NCI-H774 (cell line): Measurements from ENCODE around the gene ABO.
"Not testable (repeated sequence)": the region's sequence is repeated elsewhere in the genome, so short reads cannot be mapped to it uniquely, and the experiment has no call there.

Experiments
- DNase-seq: peaks from one replicate; lab custom pipeline; 2025; lab: John Stamatoyannopoulos, UW

Gene ABO

DNA sequence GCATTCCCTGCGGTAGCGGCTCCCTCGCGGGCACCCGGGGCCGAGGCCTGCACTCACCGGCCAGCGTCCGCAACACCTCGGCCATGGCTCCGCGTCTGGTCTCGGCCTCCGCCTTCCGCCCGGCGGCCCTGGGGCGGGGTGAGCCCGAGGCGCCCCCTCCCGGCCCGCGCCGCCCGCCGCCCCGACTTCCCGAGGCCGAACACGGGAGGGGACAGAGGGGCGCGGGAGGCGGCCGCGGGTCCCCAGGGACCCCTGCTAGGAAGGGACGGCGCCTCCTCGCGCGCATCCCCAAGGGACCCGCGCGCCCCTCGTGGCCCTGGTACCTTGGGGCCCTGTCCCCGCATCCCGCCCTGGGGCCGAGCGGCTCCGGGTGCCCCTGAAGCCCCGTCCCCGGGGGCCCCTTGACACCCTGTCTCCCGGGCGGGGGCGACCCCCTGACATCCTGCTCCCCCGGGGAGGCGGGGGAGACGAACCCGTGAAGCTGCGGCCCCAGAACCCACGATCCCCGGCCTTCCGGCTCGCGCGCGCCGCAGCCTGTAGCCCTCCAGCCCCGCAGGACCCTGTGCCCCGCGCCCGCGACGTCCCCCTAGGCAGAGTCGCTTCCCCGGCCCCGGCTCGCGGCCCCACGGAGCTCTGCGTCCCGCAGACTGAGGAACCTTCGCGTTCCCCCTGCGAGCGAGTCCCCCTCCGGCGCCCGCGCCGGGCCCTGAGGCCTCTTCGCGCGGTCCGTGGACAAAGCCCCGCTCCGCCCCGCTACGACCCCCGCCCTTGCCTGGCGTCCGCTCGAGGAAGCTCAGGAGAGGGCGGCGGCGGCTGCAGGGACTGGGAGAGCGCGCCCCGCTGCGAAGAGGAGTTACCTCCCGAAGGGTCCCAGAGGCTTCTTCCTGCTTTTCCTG lies at the start of gene ABO:
Gene ABO, minus strand, starts transcription at position 97 of the 896 bp plus-strand sequence.
- no peak for DNase-seq

DNA sequence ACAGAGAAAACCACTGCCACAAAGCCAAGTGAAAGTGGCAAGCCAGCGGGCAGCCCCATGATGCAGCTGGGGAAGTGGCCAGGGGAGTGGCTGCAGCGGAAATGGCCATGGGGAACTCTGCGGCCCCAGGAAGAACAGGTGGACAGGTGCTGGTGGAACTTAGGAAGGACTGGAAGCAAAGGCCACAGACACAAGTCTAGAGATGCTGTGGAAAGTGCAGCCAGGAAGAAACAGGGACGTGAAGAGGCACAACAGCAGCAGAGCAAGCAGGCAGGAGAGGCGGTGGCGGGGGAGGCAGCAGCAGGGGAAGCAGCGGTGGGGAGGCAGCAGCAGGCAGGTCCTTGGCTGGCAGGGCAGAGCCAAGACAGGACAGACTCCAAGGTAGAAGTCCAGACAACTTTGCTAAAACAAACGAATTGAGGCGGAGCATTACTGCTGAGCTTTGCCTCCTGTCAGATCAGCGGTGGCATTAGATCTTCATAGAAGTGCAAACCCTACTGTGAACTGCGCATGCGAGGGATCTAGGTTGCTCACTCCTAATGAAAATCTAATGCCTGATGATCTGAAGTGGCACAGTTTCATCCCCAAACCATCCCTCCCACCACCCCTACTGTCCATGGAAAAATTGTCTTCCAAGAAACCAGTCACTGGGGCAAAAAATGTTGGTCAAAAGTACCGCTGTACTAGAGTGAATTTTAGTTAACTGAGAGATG lies 49.1 kb upstream of the ABO start:
- DNase-seq: no peak

DNA sequence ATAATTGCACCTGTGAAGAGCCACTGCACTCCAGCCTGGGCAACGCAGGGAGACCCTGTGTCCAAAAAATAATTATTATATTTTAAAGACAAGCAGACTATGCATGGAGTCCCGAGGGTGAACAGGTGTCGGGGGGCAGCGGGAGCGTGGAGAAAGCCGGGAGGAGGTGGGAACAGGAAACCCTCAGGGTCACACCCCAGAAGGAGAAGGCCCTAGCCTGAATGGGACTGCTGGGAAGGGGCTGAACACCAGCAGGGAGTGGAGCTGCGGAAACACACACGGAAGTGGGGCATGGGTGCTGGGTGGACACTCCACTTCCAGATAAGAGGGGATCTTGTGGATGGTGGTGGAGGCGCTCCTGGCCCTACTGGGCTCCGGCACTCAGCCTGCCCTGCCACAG lies 48.2 kb upstream of the ABO start:
- no peak for DNase-seq

DNA sequence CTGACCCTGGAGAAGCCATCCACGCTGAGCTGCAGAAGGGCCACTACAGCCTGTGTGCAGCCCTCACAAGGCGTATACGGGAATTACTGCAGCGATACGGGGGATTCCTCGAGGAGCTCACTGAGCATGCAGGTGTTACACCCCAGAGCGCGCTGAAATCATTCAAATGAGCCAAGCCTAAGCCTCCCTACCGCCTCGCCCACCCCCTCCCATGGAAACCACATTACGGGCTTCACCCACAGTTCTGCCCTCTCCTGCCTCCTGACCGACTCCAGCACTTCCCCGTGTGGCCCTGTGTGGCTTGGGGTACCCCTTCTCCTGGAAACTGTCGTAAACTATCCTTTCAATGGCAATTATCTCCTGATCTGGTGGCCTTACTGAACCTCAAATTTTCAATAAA lies 47.7 kb upstream of the ABO start:
- DNase-seq: no peak

DNA sequence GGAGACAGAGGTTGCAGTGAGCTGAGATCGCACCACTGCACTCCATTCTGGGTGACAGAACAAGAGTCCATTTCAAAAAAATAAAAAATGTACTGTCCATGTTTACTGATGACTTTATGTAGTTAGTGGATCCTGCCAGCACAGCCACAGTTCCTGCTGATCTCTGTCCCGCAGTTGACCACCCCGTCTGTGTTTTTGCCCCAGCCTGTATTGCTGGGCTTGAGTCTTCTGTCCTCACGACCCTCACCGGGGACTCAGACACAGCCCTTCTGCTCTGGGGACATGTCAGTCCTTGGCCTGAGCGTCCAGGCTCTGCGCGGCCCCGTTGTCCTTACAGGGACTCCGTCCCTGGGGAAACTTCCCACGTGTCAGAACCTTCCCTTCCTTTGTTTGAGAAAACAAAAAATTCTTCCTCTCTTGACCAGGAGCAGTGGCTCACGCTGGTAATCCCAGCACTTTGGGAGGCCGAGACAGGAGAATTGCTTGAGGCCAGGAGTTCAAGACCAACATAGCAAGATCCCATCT lies 46.5 kb upstream of the ABO start:
- no peak for DNase-seq

DNA sequence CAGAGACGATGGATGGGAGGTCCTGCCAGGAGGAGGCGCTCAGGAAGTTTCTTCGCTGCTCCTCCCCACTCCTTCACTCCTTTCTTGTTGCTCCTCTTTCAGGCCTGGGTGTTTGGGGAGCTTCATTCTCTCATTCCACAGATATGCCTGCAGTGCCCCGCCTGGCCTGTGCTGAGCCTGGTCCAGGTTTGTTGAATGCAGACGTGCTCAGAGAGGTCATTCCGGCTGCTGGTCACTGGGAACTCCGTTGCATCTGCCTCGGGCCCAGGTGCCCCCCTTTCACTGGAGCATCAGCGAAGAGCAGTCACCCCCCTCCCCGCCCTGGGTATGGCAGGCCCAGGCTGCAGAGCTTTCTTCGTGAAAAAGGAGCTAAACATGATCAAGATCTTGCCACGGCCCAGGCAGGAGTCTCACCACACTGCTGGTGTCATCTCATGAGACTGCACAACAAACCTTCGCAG lies 45.5 kb upstream of the ABO start:
- DNase-seq: no peak

DNA sequence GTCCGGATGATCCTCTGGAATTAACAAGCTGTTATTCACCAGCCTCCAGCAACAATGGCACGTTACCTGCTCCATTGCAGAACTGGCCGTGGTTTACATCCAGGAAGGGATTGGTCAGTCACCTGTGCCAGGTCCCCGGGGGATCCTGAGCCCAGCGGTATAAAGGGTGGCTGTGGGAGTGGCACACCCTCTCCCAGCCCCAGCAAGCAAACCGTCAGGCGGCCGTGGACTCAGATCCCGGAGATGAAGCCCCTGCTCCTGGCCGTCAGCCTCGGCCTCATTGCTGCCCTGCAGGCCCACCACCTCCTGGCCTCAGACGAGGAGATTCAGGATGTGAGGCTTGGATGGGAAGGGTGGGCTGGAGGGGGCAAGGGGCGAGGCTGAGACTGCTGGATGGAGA lies 42.5 kb upstream of the ABO start:
- DNase-seq: not testable (repeated sequence)

DNA sequence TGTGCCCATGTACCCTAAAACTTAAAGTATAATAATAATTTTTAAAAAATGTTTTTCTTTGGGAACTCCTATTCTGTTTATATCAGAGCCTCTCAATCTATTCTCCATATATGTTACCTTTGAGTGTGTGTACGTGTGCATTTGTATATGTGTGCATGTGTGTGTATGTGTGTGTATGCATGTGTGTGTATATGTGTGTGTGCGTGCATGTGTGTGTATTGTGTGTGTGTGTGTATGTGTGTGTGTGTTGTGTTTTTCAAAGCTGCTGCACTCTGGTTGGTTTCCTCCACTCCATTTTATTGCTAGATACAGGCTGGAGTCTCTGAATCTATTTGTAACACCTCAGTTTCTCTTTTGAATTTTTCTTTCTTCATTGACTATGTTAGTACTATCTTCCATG lies 41.0 kb upstream of the ABO start:
- DNase-seq: no peak

DNA sequence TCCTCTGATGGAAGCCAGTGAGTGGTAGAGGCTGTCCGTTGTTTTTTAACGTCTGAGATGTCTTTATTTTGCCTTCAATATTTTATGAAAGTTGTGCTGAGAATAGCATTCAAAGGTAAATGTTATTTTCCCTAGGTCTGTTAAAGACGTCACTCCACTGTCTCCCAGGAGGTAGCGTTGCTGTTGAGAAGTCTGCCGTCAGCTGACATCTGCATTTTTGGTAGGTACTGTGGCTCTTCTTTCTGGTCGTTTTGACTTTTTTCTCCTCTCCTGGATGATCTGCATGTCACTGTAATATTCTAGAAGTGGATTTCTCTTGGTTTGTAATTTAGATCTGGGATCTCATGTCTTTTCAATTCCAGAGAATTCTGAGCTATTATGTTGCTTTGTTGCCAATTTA lies 34.6 kb upstream of the ABO start:
- DNase-seq: no peak

DNA sequence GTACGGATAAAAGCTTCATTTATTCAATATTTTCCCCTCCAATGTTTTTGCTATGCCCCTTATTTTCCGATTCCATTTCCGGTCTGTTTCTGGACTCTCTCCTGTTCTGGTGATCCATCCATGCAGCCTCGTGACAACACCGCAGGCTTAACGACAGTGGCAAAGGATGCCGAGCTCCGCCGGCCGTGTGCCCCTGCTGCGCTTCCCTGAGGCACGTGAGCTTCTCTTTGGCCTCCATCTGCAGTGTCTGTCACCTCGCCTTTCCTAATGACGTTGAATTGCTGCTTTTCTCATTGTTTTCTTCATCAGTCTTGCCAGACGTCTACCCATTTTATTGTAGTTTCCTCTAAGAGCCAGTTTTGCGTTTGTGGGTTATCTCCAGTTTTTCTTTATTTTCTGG lies 32.3 kb upstream of the ABO start:
- no peak for DNase-seq

DNA sequence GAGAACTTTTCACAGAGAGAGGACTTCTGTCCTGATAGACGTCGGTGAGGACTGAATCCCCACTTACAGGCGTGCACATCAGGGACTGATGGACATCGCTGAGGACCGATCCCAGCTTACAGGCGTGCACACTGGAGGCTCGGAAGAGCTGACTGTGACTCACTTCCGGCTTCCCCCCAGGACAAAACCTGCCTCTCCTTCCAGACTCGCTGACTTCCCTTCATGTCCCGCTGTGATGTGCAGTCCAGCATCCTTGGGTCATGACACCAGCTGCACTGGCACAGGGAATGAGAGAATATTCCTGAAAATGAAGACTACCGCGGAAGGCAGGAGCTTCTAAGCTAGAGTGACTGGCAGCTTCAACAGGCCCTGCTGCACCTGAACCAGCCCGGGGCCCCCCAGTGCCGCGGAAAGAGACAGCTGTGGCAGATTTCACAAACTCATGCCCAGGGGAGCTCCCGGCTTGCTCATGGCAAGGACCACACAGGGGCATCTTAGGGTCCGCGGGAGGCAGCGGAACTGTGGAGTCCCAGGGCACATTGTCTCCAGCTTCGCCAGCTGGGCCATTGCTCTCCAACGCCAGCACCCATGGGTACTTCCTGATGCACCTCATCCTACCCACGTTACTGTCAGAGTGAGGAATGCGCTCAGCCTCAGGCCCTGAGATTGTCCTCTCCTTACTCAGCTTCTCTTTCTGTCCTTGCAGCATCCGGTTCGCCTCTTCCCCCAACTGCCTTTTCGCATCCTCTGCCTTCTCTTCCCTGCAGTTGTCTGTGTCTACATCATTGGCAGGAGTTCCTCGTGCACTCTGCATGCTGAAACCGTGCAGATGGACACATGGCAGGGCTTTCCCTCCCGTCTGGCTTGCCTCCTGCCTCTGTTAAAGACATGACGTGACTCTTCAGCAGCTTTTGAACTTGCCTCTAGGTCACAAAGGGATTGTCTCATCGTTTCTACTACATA lies 31.5 kb upstream of the ABO start:
- no peak for DNase-seq

DNA sequence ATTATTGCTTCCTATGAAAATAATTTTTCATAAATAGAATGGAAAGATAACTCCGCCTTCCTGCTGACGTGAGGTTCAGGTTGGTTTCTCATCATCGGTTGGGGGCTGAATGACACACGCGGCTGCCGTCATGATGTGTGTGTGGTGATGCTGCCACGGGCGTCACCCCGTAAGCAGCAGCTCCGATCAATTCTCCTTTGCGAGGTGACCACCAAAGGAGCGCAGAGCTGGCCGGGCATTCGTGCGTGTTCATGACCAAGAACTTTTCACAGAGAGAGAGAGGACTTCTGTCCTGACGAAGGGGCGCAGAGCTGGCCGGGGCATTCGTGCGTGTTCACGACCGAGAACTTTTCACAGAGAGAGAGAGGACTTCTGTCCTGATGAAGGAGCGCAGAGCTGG lies 30.7 kb upstream of the ABO start:
- DNase-seq: no peak

DNA sequence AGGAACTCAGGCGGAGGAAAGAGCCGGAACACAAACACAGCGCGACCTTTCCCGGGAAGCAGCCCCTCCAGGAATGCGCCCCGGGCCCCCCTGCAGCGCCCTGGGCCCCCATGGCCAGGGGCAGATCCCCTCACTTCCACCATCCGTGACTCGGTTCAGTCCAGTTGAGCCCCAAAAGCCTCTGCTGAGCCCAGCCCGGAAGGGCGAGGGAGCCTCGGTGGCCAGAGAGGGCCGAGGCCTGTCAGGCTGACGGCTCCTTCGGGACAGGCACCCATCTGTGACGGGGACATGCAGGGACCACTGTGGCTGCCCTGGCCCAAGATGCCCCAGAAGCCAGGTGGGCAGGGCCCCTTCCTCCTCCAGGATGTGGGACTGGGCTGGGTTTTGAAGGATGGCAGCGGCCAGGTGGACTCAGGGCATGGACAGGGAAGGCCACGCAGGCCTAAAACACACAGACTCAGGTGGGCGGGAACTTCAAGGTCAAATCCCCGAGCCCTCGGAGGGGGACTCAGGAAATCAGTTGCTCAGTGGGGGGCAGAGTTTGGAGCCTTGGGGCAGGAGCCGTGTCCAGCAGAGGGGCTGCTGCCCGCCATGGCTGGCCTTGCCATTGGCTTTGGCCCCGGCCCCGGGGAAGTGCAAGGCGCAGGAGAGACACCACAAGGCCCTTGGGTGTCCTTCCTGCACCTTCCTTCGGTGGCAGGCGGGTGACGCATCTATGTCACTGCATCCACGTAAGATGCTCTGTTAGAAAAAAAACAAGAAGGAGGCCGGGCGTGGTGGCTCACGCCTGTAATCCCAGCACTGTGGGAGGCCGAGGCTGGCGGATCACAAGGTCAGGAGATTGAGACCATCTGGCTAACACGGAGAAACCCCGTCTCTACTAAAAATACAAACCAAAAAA lies 29.7 kb upstream of the ABO start:
- DNase-seq: no peak

DNA sequence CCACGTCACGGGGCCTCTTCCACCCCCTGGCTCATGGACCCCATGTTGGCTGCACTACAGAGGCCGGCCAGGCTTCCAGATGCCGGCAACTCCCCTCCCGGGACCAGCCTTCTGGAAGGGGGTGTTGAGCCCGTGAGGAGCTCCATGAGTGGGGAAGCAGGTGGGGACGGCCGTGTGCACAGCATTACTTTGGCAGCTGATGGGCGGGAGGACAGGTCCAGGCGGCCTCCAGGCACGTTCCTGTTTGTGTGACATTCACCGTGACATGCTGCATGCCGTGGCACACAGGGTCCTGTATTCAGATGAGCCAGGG lies 29.1 kb upstream of the ABO start:
- no peak for DNase-seq

DNA sequence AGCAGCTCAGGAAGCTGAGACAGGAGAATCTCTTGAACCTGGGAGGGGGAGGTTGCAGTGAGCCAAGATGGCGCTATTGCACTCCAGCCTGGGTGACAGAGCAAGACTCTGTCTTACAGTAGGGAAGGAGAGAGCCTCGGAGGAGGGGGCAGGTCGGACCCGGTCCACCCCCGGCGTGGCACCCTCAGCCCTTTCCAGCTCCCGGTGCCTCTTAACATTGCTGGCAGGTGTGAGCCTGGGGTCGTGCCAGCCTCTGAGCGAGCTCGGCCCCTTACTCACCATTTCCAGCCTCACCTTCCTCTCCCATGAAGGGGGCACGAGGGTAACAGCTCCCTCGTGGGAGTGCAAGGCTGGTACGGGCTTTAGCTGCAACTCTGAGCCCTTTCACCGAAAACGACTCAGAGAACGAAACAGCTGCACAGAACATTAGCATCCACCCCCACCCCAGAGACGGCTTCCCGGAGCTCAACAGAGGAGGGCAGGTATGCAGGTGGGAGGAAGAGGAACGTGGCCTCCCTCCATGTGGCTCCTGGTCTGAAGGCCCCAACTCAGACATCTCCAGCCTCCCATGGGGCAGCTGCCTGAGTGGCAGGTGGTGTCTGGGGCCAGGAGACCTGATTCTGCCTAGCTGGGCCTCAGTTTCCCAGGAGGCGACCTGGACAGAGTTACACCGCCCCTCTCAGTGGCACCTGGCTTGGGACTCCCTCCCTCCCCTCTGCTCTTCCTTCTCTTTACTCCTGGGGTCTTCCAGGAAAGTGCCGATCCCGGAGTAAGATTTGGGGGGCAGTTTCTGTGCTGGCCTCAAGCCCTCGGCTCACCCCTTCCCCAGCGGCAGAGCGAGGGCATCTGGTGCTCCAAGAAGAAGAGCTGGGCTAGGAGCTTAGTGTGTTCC lies 28.5 kb upstream of the ABO start:
- no peak for DNase-seq

DNA sequence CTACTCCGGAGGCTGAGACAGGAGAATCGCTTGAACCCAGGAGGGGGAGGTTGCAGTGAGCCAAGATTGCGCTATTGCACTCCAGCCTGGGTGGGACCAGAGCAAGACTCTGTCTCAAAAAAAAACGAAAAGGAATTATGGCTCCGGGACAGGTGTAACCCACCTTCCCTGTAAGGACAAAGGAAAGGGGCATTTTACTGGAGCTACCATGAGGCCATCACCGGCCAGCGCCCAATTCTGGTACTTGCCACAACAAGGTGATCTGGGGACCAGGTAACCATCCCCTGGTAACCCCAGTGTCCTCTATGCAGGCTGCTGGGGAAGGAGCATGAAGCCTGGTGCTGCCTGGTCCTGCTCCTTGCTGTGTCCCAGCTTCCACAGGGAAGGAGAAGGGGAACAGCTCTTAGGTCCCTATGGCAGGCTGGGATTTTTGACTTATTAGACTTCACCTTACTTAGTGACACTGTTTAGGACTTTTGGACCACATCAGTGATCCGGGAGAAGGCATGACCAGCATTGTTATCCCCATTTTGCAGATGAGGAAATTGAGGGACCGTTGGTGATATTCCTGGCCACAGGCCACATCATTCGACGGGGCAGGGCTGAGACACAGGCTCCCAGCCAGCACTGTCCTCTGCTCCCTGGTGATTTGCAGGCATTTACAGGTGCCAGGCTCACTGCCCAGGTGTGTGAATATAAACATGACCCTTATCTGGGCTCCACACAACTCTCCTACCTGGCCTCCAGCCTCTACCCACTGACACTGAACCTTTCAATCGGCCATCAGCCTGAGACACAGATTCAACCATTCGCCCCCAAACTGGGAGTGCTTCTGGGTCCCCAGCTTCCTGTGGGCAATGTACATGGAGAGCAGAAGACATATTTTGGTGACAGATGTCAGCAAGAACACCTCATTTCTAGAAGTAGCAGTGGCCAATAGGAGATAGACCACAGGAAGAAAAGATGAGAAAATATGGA lies 26.5 kb upstream of the ABO start:
- DNase-seq: no peak

DNA sequence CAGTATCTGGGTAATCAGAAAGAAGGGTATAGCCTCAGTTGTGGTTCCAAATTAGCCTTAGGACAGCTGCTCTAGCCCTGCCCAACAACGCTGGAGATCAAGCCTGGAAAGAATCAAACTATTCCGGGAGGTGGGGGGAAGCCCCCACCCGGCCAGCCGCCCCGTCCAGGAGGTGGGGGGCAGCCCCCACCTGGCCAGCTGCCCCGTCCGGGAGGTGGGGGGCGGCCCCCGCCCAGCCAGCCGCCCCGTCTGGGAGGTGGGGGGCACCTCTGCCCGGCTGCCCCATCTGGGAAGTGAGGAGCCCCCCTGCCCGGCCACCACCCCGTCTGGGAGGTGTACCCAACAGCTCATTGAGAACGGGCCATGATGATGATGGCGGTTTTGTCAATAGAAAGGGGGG lies 25.0 kb upstream of the ABO start:
- not testable (repeated sequence) for DNase-seq

DNA sequence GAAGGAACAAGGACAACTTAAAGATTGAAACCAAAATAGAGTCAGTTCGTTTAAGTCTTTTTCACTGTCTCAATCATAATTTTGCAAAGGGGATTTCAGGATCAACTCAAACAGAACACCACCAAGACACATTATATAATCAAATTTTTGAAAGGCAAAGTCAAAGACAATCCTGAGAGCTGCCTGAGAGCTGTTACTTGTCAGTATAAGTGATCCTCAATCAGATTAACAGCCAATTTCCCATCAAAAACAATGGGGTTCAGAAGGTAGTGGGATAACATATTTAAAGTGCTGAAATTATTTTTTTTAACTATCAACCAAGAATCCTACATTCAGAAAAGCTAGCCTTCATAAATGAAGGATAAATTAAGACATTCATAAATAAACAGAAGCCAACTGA lies 19.3 kb upstream of the ABO start:
- no peak for DNase-seq

DNA sequence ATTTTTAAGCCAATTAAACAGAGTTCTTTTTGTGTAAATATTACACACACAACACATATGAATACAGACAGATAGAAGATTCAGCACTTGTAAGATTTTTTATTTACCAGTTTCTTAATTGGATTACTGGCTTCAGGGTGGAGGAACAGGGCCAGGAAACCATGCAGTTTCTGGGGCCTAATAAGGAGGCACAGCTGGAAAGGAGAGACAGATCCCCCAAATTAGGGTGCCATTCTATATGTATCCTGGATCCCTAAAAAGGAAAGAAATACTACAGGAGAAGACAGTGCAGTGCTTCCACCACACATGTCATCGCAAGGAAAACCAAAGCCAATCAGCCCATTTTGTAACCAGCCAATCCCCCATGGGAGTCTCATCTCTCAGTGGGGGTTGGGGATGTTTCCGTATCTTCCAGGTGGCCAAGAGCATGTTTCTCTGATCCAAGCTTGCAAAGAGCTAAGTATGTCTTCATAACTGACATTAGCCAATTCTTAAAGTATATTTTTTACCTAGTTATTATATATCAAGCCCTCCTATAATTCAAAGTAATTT lies 15.8 kb upstream of the ABO start:
- no peak for DNase-seq
